ENCODE measurements around the gene SAMD5.

DNA sequence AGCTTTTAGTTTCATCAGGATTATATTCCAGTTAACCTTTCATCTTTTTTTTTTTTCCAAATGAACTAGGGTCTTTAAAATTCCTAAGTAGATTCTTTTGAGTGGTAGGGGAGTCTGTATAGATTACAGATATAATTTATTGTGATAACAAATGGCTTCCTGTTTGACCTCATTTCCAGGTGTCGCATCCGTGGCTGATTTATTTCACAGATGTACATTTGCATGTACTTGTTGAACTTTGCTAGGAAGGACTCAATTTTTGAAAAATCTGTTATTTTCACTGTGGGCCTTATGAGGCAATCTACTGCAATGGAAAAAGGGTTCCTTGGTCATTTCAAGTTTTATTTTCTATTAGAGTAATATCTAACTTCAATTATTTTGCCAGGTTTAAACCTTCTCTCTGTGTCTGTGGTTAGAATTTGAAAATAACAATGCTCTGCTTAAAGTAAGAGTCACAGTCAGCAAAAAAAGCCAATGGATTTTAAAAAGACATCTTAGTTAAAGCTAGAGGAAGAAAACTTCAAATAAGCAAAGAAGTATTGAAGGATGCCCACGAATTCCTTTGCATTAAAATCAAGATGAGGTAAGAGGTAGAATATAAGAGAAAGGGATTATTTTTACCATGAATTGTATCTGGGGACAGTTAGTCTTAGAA, 57.9 kb downstream of the SAMD5 start:
- TF ChIP-seq, protein P1, sequence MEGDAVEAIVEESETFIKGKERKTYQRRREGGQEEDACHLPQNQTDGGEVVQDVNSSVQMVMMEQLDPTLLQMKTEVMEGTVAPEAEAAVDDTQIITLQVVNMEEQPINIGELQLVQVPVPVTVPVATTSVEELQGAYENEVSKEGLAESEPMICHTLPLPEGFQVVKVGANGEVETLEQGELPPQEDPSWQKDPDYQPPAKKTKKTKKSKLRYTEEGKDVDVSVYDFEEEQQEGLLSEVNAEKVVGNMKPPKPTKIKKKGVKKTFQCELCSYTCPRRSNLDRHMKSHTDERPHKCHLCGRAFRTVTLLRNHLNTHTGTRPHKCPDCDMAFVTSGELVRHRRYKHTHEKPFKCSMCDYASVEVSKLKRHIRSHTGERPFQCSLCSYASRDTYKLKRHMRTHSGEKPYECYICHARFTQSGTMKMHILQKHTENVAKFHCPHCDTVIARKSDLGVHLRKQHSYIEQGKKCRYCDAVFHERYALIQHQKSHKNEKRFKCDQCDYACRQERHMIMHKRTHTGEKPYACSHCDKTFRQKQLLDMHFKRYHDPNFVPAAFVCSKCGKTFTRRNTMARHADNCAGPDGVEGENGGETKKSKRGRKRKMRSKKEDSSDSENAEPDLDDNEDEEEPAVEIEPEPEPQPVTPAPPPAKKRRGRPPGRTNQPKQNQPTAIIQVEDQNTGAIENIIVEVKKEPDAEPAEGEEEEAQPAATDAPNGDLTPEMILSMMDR (IDR thresholded peaks at IDR 0.05 in 8 of 11, conservative IDR thresholded peaks at IDR 0.05 in 3 of 11): no peak
- TF ChIP-seq POLR2A (IDR thresholded peaks at IDR 0.05): no peak
- no peak for TF ChIP-seq POLR2AphosphoS5 (IDR thresholded peaks at IDR 0.05)
